ENCODE results near the gene ARHGEF9.

GRCh38 chrX:63740382-63740781 is 44.6 kb downstream of the ARHGEF9 start:
- no peak for TF ChIP-seq CTCF (conservative IDR thresholded peaks at IDR 0.05; ENCODE audit: low read length)
- TF ChIP-seq EZH2phosphoT487 (IDR thresholded peaks at IDR 0.05; ENCODE audit: borderline replicate concordance, low read depth, low read length) = no peak

All from OCI-LY7 (cell line).